Mononuclear cell (primary cell): ENCODE measurements around the gene ANO2. TPM values are rescaled to one million over a fixed set of nuclear protein-coding genes. Genes with fewer than 3 reads are reported as not detected.

Source experiments
- H3K27me3 ChIP-seq: 2 replicates; pipeline ENCODE4 v1.6.0; 2011; ENCODE audit warnings: low read length, control low read depth; ENCODE audit not compliant: insufficient read depth
- H3K4me1 ChIP-seq: 2 replicates; pipeline ENCODE4 v1.5.1; 2011; ENCODE audit warnings: mild to moderate bottlenecking, low read length, control low read depth; ENCODE audit not compliant: insufficient read depth
- H3K4me3 ChIP-seq: 2 replicates; pipeline ENCODE4 v1.5.1; 2011; ENCODE audit warnings: mild to moderate bottlenecking, low read length, moderate library complexity
- H3K9me3 ChIP-seq: 2 replicates; pipeline ENCODE4 v1.5.1; 2011; ENCODE audit warnings: low read depth, mild to moderate bottlenecking, control low read depth, low read length
- total RNA-seq: library from RNA; depleted of rRNA; stranded (reverse); fragments of >200 nt; gene quantifications from one replicate; pipeline ENCODE4 v1.2.3, GENCODE V29; 2012

ANO2 gene
- total RNA-seq, 1 donor = 0.31 TPM

GRCh38 chr12:5716976-5717375 lies 228.1 kb downstream of the ANO2 start:
- no peaks in the 10 kb centered on the region for H3K4me1 ChIP-seq
- no peaks in the 10 kb centered on the region for H3K27me3 ChIP-seq
- H3K9me3 ChIP-seq = no peaks in the 10 kb centered on the region
- H3K4me3 ChIP-seq = no peak overlapping the region

DNA sequence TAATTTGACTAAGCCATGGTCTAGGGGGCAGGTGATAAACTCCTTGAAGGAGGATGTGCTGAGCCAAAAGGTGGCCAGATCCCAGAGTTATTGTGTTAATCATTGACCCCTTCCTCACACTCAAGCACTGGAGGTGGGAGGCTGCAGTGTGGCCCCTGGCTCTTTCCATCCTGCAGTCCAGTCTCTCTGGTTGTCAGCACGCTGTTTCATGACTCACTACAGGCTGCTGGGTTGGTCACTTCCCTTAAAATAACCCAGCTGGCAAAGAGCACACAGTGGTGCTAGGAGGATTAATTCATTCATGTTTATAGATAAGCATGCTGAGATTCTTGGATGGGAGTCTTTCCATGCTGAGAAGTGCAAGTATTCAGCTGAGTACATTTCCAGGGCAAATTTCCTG lies 228.9 kb downstream of the ANO2 start:
- Histone ChIP-seq H3K9me3 (no peaks in the 10 kb centered on the region), H3K27me3 (no peaks in the 10 kb centered on the region), H3K4me1 (no peaks in the 10 kb centered on the region), H3K4me3 (no peak overlapping the region)

DNA sequence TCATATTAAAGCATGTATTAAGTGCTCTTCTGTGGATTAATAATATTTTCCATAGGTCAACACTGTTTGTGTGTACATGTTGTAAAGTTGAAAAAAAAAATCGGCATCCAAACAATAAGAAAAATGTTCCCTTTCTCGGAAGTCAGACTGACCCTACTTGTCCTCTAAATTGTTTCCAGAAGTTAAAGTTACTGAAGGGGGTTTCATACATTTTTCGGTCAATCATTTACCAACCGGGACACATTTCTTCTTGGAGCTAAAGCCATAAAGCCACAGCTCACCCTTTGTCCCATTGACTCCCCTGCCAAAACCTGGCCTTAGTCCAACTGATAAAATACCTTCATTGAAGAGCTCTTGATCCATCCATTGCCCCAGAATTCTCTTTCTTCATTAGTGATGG lies 230.0 kb downstream of the ANO2 start:
- H3K4me3 ChIP-seq = no peak overlapping the region
- H3K27me3 ChIP-seq = no peaks in the 10 kb centered on the region
- H3K4me1 ChIP-seq = no peaks in the 10 kb centered on the region
- H3K9me3 ChIP-seq = no peaks in the 10 kb centered on the region

DNA sequence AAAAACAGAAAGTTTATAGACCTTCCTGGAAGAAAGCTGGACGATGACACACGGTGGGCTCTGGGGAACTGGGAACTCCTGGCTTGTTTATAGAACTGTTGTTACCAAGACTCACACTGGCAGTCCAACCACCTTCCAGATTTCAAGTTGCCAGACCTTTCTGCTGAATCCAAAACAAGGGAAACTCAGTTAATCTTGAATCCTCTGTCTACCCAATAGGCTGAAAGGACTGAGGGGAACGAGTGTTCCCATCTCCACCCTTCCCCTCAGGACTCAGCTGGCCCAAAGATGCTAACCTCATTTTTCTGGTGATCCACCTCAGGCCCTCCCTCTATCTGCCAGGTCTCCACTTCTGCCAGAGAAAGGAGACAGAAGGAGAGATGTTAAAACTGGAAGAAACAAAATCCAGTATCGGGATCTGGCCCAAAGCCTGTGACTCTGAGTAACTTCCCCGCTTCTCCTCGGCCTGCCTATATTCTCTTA lies 231.4 kb downstream of the ANO2 start:
- Histone ChIP-seq H3K4me1 (no peaks in the 10 kb centered on the region), H3K4me3 (no peak overlapping the region), H3K9me3 (no peaks in the 10 kb centered on the region), H3K27me3 (no peaks in the 10 kb centered on the region)

DNA sequence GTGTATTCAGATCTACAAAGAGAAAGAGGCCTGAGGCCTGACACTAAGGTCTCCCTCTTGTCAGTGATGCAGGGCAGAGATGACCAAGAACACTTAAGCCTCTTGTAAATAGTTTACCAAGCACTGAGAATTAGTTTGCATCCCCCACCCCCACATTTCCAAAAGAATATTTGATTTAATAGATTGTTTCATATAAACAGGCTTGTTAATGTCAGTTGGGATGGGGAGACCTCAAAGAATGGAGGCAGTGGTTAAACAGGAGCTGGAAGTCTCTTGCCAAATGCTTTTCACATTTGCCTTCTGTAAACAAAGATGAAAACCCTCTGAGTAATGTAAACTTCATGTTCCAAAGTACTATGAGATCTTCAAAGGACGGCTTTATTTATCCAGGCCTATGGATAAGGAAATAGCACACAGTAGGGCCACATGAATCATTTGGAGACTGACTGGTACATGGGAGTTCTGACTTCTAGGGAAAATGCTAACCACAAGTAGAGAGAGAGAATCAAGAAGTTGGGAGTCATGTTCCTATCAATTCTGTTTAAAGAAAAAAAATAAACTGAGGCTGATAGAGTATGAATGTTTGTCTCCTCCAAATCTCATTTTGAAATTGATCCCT lies 234.7 kb downstream of the ANO2 start:
- H3K4me3 ChIP-seq = no peak overlapping the region
- H3K9me3 ChIP-seq = no peaks in the 10 kb centered on the region
- H3K4me1 ChIP-seq = no peaks in the 10 kb centered on the region
- H3K27me3 ChIP-seq = no peaks in the 10 kb centered on the region

DNA sequence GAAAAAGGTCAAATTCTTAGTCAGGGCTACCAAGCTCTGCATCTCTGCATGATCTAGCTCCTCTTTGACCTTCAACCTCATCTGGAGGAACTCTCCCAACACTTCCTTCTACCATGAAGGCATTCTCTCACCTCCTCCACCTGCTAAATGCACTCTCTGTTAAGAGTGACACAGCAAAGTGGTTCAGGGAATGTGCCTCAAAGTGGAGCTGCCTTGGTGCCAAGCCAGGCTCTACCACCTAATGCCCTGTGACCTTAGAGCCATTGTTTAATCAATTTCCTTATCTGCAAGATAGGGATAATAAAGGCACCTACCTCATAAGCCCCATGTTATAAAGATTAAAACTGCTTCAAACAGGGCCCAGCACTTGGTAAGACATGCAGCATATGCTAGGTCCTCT lies 236.7 kb downstream of the ANO2 start:
- Histone ChIP-seq H3K27me3 (no peaks in the 10 kb centered on the region), H3K4me1 (no peaks in the 10 kb centered on the region), H3K4me3 (no peak overlapping the region), H3K9me3 (no peaks in the 10 kb centered on the region)

DNA sequence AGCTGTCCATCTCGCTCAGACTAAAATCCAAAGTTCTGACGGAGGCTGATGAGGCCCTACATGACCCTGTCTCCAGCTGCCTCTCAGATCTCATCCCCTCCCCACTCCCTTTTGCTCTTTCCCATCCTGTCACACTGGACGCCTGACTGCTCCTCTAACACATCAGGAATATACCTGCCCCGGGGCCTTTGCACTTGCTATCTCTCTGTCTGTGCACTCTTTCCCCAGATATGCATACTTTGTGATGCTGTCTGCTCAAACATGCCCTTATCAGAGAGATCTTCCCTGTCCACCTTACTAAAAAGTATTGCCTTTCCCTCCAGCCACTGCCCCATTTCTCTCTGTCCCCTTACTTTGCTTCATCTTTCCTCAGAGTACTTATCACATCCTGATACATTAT lies 238.8 kb downstream of the ANO2 start:
- H3K9me3 ChIP-seq = no peaks in the 10 kb centered on the region
- H3K4me1 ChIP-seq = no peaks in the 10 kb centered on the region
- no peak overlapping the region for H3K4me3 ChIP-seq
- H3K27me3 ChIP-seq = no peaks in the 10 kb centered on the region

- Histone ChIP-seq H3K9me3 (no peaks in the 10 kb centered on the region), H3K4me3 (no peak overlapping the region), H3K27me3 (no peaks in the 10 kb centered on the region), H3K4me1 (no peaks in the 10 kb centered on the region)
Observed at GRCh38 chr12:5705791-5706190, 239.3 kb downstream of the ANO2 start.

DNA sequence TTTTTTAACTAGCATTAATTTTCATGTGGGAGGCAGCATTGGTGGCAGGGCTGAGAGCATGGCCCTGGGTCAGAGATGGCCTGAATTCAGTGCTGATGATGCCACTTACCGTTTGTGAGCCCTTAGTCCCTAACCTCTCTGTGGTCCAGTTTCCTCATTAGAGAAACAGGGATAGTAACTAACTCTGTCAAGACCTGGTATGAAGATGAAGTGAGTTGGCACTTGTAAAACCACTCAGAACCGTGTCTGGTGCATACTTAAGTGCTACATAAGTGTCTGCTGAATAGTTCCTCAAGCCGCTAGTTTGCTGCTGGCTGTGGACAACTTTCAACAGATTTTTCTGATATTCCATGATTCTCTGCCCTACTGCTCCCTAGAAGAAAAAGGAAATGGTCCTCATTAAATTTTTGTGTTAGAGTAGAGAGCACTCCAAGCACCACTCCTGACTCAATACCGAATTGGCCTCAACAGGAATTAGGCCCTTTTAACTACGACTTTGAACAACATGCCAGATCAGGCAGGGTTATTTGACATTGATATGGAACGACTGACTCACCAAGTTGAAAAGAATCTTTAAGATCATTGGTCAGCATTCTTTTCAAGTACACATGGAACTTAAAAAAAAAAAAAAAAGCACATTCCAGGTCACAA lies 250.2 kb downstream of the ANO2 start:
- Histone ChIP-seq H3K4me1 (no peaks in the 10 kb centered on the region), H3K9me3 (no peaks in the 10 kb centered on the region), H3K27me3 (no peaks in the 10 kb centered on the region), H3K4me3 (no peak overlapping the region)

GRCh38 chr12:5692850-5693249 lies 252.2 kb downstream of the ANO2 start:
- H3K27me3 ChIP-seq = no peaks in the 10 kb centered on the region
- no peaks in the 10 kb centered on the region for H3K4me1 ChIP-seq
- H3K4me3 ChIP-seq = no peak overlapping the region
- no peaks in the 10 kb centered on the region for H3K9me3 ChIP-seq

DNA sequence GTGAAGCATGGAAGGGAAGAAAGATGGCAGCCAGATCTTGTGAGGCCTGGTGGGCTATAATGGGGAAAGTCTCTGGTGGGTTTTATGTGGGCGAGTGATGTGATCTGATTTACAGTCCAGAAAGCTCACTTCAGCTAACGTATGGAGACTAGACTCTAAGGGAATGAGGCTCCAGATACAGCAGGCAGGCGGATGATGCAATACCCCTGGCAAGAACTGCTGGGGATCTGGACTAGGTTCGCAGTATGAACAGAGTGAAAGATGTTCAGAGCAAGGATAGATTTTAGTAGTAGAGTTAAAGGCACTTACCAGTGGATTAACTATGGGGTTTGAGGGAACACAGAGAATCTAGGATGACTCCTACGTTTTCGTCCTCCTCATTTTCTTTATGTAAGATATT lies 253.1 kb downstream of the ANO2 start:
- H3K4me3 ChIP-seq = no peak overlapping the region
- no peaks in the 10 kb centered on the region for H3K9me3 ChIP-seq
- no peaks in the 10 kb centered on the region for H3K4me1 ChIP-seq
- no peaks in the 10 kb centered on the region for H3K27me3 ChIP-seq

DNA sequence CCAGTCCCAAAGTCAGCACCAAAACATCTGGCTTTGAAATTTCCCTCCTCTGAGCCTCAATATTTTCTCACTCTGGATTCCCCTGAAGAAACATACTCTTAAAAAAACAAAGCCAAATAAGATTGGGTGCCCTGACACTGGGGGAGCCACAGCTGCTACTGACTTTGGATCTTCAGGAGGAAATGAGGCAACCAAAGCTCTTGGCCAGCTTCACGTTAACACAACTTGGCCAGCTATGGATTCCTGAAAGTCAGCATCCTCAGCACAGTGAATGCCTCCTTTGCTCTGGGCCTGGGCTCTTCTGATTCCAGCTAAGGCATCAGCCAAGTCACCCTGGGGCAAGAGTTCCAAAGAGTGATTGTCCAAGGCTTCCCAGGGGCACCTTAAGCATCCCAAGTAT lies 254.8 kb downstream of the ANO2 start:
- H3K27me3 ChIP-seq = no peaks in the 10 kb centered on the region
- no peak overlapping the region for H3K4me3 ChIP-seq
- H3K9me3 ChIP-seq = no peaks in the 10 kb centered on the region
- H3K4me1 ChIP-seq = no peaks in the 10 kb centered on the region

GRCh38 chr12:5689773-5690172 lies 255.3 kb downstream of the ANO2 start:
- no peaks in the 10 kb centered on the region for H3K4me1 ChIP-seq
- no peaks in the 10 kb centered on the region for H3K9me3 ChIP-seq
- H3K4me3 ChIP-seq = no peak overlapping the region
- H3K27me3 ChIP-seq = no peaks in the 10 kb centered on the region

GRCh38 chr12:5688226-5688625 lies 256.8 kb downstream of the ANO2 start:
- Histone ChIP-seq H3K9me3 (no peaks in the 10 kb centered on the region), H3K27me3 (no peaks in the 10 kb centered on the region), H3K4me1 (no peaks in the 10 kb centered on the region), H3K4me3 (no peak overlapping the region)

GRCh38 chr12:5685935-5686334 lies 259.1 kb downstream of the ANO2 start:
- H3K27me3 ChIP-seq = no peaks in the 10 kb centered on the region
- no peaks in the 10 kb centered on the region for H3K9me3 ChIP-seq
- no peak overlapping the region for H3K4me3 ChIP-seq
- no peaks in the 10 kb centered on the region for H3K4me1 ChIP-seq

- Histone ChIP-seq H3K27me3 (no peaks in the 10 kb centered on the region), H3K4me3 (no peak overlapping the region), H3K4me1 (no peaks in the 10 kb centered on the region), H3K9me3 (no peaks in the 10 kb centered on the region)
Observed at GRCh38 chr12:5684989-5685388, 260.1 kb downstream of the ANO2 start.
